Thoracic aorta (tissue), 2 donors: Measurements from ENCODE around the gene TBPL2. TPM values are rescaled to one million over a fixed set of nuclear protein-coding genes. Genes with fewer than 3 reads are reported as not detected.

Experiments used
- ATAC-seq: fragments of 150-250 bp; one replicate; pipeline ENCODE4 v1.8.0; 2017; ENCODE audit warnings: low read depth; ENCODE audit not compliant: insufficient number of reproducible peaks, low FRiP score
- DNase-seq: peaks from one replicate; pipeline ENCODE4 v3.0.0-alpha.2; 2020; ENCODE audit warnings: low spot score
- H3K27ac ChIP-seq, 2 donors: fragments of 200-600 bp; sonication (generic); 1 replicate in 1 of 2; 2 replicates in 1 of 2; pipeline ENCODE4 v1.5.1; 2016; ENCODE audit warnings: mild to moderate bottlenecking in 2 of 2, moderate library complexity in 2 of 2
- H3K27me3 ChIP-seq: fragments of 200-600 bp; sonication (generic); replicated peaks from 2 replicates; pipeline ENCODE4 v1.6.0; 2016; ENCODE audit warnings: mild to moderate bottlenecking; ENCODE audit not compliant: insufficient read depth
- H3K36me3 ChIP-seq: fragments of 200-600 bp; sonication (generic); one replicate; pipeline ENCODE4 v1.5.1; 2016
- H3K4me1 ChIP-seq, 2 donors: fragments of 200-600 bp; sonication (generic); 1 replicate in 1 of 2; 2 replicates in 1 of 2; pipeline versions ENCODE4 v1.5.1 to v1.6.0; 2016; ENCODE audit warnings: low read depth in 2 of 2, mild to moderate bottlenecking in 1 of 2; ENCODE audit not compliant: control insufficient read depth in 1 of 2
- H3K4me3 ChIP-seq: fragments of 200-600 bp; sonication (generic); 2 replicates; pipeline ENCODE4 v1.5.1; 2016; ENCODE audit warnings: mild to moderate bottlenecking
- H3K9me3 ChIP-seq: fragments of 200-600 bp; sonication (generic); 2 replicates; pipeline ENCODE4 v1.5.1; 2016
- CTCF ChIP-seq: fragments of 200-600 bp; sonication (generic); IDR thresholded peaks from one replicate; pipeline ENCODE4 v1.5.1; 2019; ENCODE audit warnings: antibody characterized with exemption
- total RNA-seq, 2 donors: library from RNA; depleted of rRNA; stranded (reverse); fragments of >200 nt; gene quantifications; one replicate each; pipeline versions ENCODE4 v1.1.0 to v1.2.3, GENCODE V29; 2016

Gene TBPL2
- total RNA-seq, 2 donors from 2014 or later, result not detected

DNA sequence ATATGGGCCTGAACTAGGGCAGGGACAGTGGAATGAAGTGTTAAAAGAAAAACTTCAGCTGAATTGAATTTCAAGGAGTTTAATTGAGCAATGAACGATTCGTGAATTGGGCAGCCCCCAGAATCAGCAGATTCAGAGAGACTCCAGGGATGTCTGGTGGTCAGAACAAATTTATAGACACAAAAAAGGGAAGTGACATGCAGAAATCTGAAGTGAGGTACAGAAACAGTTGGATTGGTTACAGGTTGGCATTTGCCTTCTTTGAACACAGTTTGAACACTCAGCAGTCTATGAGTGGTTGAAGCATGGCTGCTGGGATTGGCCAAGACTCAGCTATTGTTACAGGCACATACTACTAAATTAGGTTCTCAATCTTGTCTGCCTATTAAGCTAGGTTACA lies 9.7 kb upstream of the TBPL2 start:
- ATAC-seq (no peak), DNase-seq (no peak)
- Histone ChIP-seq H3K9me3 (no peaks in the 10 kb centered on the region), H3K27me3 (no peaks in the 10 kb centered on the region), H3K4me1 (peaks cover 4 to 18% of the 10 kb centered on the region in 2 donors), H3K27ac (no peak overlapping the region), H3K4me3 (no peak overlapping the region), H3K36me3 (no peaks in the 10 kb centered on the region)
- no peak for TF ChIP-seq CTCF

- Histone ChIP-seq H3K9me3 (no peaks in the 10 kb centered on the region), H3K4me1 (peaks cover 4 to 18% of the 10 kb centered on the region in 2 donors), H3K27me3 (no peaks in the 10 kb centered on the region), H3K4me3 (no peak overlapping the region), H3K27ac (no peak overlapping the region), H3K36me3 (no peaks in the 10 kb centered on the region)
- no peak for ATAC-seq
- no peak for DNase-seq
- no peak for TF ChIP-seq CTCF
These were observed 8.7 kb upstream of the TBPL2 start for GRCh38 chr14:55449116-55449515.

DNA sequence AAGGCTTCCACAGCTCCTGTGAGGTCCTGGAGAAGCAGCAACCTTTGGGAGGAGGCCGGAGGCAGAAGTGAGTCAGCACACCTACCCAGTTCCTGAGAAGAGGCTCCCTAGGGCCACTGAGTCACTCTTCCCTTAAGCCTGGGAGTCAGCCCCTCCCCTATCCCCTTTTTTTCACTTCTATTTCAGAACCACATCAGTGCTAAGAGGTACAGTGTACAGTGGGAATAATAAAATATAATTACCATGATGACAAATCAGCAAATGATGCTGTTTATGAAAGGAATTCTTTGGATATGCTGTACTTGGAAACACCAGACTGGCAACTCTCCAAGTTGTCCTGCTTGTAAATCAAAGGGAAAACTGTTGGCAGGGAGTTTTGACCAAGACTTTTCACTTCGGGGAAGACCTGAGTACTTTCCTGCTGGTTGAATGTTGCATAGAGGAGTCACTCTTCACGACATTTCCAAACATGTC lies 7.8 kb upstream of the TBPL2 start:
- Histone ChIP-seq H3K27me3 (no peaks in the 10 kb centered on the region), H3K27ac (no peak overlapping the region), H3K9me3 (no peaks in the 10 kb centered on the region), H3K36me3 (no peaks in the 10 kb centered on the region), H3K4me3 (no peak overlapping the region), H3K4me1 (peaks cover 4 to 18% of the 10 kb centered on the region in 2 donors)
- peak; percentile 45 for DNase-seq
- TF ChIP-seq CTCF, result no peak
- ATAC-seq, result peak; percentile 84

DNA sequence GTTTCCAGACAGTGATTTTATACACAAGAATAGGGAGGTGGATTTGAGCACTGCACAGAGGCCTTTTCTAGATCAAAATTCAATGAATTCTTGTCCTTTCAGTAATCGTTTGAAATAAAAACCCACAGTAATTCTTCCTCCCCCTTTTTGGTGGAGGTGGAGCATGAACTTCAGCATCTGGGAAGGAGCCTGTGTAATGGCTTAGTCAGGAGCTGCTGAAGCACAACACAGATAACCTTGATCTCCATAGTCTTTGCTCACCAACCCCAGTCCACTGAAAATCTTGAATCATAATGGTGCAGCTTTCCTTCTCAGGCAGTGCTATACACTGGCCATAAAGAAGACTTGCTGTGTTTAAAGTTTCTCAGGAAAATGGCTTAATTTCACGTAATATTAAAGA lies 6.4 kb upstream of the TBPL2 start:
- no peaks in the 10 kb centered on the region for H3K36me3 ChIP-seq
- H3K27ac ChIP-seq, result no peak overlapping the region
- H3K4me1 ChIP-seq, result peaks cover 4 to 18% of the 10 kb centered on the region in 2 donors
- H3K27me3 ChIP-seq, result no peaks in the 10 kb centered on the region
- H3K9me3 ChIP-seq, result no peaks in the 10 kb centered on the region
- DNase-seq (no peak), ATAC-seq (no peak)
- H3K4me3 ChIP-seq, result no peak overlapping the region
- no peak for TF ChIP-seq CTCF

GRCh38 chr14:55446127-55446736 lies 5.8 kb upstream of the TBPL2 start:
- peak; percentile 56 for TF ChIP-seq CTCF
- peaks cover 4 to 18% of the 10 kb centered on the region in 2 donors for H3K4me1 ChIP-seq
- no peak overlapping the region for H3K4me3 ChIP-seq
- H3K9me3 ChIP-seq, result no peaks in the 10 kb centered on the region
- no peaks in the 10 kb centered on the region for H3K36me3 ChIP-seq
- no peaks in the 10 kb centered on the region for H3K27me3 ChIP-seq
- H3K27ac ChIP-seq, result no peak overlapping the region
- ATAC-seq (no peak), DNase-seq (peak; percentile 13)
